Measurements from ENCODE around the gene LBHD2. TPM values are rescaled to one million over a fixed set of nuclear protein-coding genes. Genes with fewer than 3 reads are reported as not detected.

Gene LBHD2
- total and polyA plus RNA-seq, 10 of the 15 experiments (the other 5 are each of a cell fraction or from before 2014, with no cell fraction given), result not detected

- TF ChIP-seq USF2 (IDR thresholded peaks at IDR 0.05; ENCODE audit: borderline replicate concordance, low read depth, low read length), result no peak
- no peak for TF ChIP-seq TCF12 (IDR thresholded peaks at IDR 0.05; ENCODE audit: low read depth, low read length)
- no peak for TF ChIP-seq MTA3 (IDR thresholded peaks at IDR 0.05; ENCODE audit: borderline replicate concordance, low read length)
- no peak for TF ChIP-seq SMC3 (IDR thresholded peaks at IDR 0.05; ENCODE audit: borderline replicate concordance, low read length)
- TF ChIP-seq TARDBP (IDR thresholded peaks at IDR 0.05; ENCODE audit: borderline replicate concordance), result no peak
- TF ChIP-seq BRCA1 (IDR thresholded peaks at IDR 0.05; ENCODE audit: low read depth, low read length), result no peak
- TF ChIP-seq BACH1 (IDR thresholded peaks at IDR 0.05; ENCODE audit: borderline replicate concordance), result no peak
Measured at GRCh38 chr14:103095210-103095778, 11.3 kb downstream of the LBHD2 start (continued).

- H3K4me2 ChIP-seq (ENCODE audit: control insufficient read depth, insufficient read depth), result no peak overlapping the region
- TF ChIP-seq TARDBP (IDR thresholded peaks at IDR 0.05; ENCODE audit: borderline replicate concordance) (no peak), SUPT20H (IDR thresholded peaks at IDR 0.05; ENCODE audit: borderline replicate concordance, control insufficient read depth, low read depth, low read length) (no peak), USF1 (IDR thresholded peaks at IDR 0.05; ENCODE audit: borderline replicate concordance, extremely low read length, insufficient read depth, low read depth, low read length) (no peak), JUNB (IDR thresholded peaks at IDR 0.05) (no peak)
- no peak overlapping the region for H3K27ac ChIP-seq (ENCODE audit: control insufficient read depth, insufficient read depth)
- H3K4me1 ChIP-seq (ENCODE audit: control insufficient read depth, insufficient read depth, low read length), result peaks cover 23% of the 10 kb centered on the region
- RAD21 ChIA-PET (ENCODE audit: unreplicated experiment), result interaction anchor here (0.5 to 2.7 kb wide), 5 partner anchors 9 to 402 kb away, joined by 3 to 17 read pairs (median 4); no protein-coding TSS in a partner anchor
- POLR2A ChIA-PET, result interaction anchor here (0.6 to 1.2 kb wide), 4 partner anchors 9 to 431 kb away, joined by 3 to 7 read pairs (median 5); no protein-coding TSS in a partner anchor
- H3K27me3 ChIP-seq (replicated peaks in 1 of 2; ENCODE audit: control insufficient read depth in 2 of 2, insufficient read depth in 2 of 2, low read length in 1 of 2), result no peaks in the 10 kb centered on the region
- no peaks in the 10 kb centered on the region for H3K79me2 ChIP-seq (ENCODE audit: control insufficient read depth, insufficient read depth, low read length)
- no TSS peak for BruUV-seq (replicated peaks)
- H3K36me3 ChIP-seq (ENCODE audit: control insufficient read depth in 2 of 2, insufficient read depth in 2 of 2, low read length in 1 of 2), result no peaks in the 10 kb centered on the region
- no peak overlapping the region for H3K9ac ChIP-seq (ENCODE audit: control insufficient read depth, insufficient read depth, low read length)
- FAIRE-seq (no peak), ATAC-seq (no peak), DNase-seq (ENCODE audit: low read depth, low spot score) (no peak)
- CTCF ChIA-PET, result interaction anchor here (0.7 to 3.2 kb wide), 5 partner anchors 9 to 196 kb away, joined by 3 to 37 read pairs (median 4); no protein-coding TSS in a partner anchor
- H3K4me3 ChIP-seq, result no peak overlapping the region
- H2AFZ ChIP-seq (ENCODE audit: control insufficient read depth, low read depth, low read length), result no peak overlapping the region
- SMC1A ChIA-PET (ENCODE audit: uncharacterized antibody, unreplicated experiment), result interaction anchor here (1.4 to 2.4 kb wide), 3 partner anchors 9 to 402 kb away, joined by 4 to 13 read pairs (median 8); no protein-coding TSS in a partner anchor
- in situ Hi-C loops (cut with MboI) (no loop called here), intact Hi-C loops (cut with micrococcal nuclease; ENCODE audit: unreplicated experiment) (no loop called here)
- no peaks in the 10 kb centered on the region for H4K20me1 ChIP-seq (ENCODE audit: control insufficient read depth, insufficient read depth)
- 12% methylated on average over 4 of the region's 4 CpGs for WGBS (ENCODE audit: insufficient coverage, insufficient replicate concordance, low lambda C conversion rate, missing lambda C conversion rate)
- H3K9me3 ChIP-seq (replicated peaks; ENCODE audit: control insufficient read depth, insufficient read depth, low read length), result no peaks in the 10 kb centered on the region
Measured at GRCh38 chr14:103096387-103096786, 12.4 kb downstream of the LBHD2 start.
